Smooth muscle cell of the pulmonary artery (primary cell): ENCODE measurements around the gene FABP2. TPM values are rescaled to one million over a fixed set of nuclear protein-coding genes. Genes with fewer than 3 reads are reported as not detected.

Source experiments
- total RNA-seq: library from RNA; depleted of rRNA; stranded (reverse); fragments of >200 nt; gene quantifications from 2 replicates; pipeline ENCODE4 v1.2.3, GENCODE V29; 2014

The FABP2 gene
- total RNA-seq: not detected in 2 replicates

GRCh38 chr4:119321921-119322687, at the start of gene FABP2:
Gene FABP2, minus strand, starts transcription at chr4:119322138. Its CDS starts 36 bp downstream, at chr4:119322102.

Other genes with a start within 250 kb of the FABP2 start
- 1.4 and 4.4 TPM in 2 replicates for gene MYOZ2, start 186.3 kb downstream of the FABP2 start, total RNA-seq
- 52.8 and 59.0 TPM in 2 replicates for gene USP53, start 109.4 kb downstream of the FABP2 start, total RNA-seq